ENCODE data around the gene CHMP2A.

Gene CHMP2A

GRCh38 chr19:58548859-58549663 is 5.8 kb downstream of the CHMP2A start:
- no peaks in the 10 kb centered on the region for H3K27me3 ChIP-seq (ENCODE audit: insufficient read depth, poor library complexity, severe bottlenecking)
- H3K27ac ChIP-seq (replicated peaks): no peak overlapping the region
- DNase-seq (ENCODE audit: low read depth in 1 of 2, low spot score in 1 of 2): no peak
- H3K4me3 ChIP-seq (replicated peaks; ENCODE audit: insufficient read depth, low read length): no peak overlapping the region
- TF ChIP-seq SPI1 (IDR thresholded peaks at IDR 0.05; ENCODE audit: borderline replicate concordance, low read depth) (no peak), GABPA (IDR thresholded peaks at IDR 0.05; ENCODE audit: low read depth) (no peak), POLR2AphosphoS5 (IDR thresholded peaks at IDR 0.05; ENCODE audit: low read depth) (no peak), REST (IDR thresholded peaks at IDR 0.05; ENCODE audit: insufficient replicate concordance, low read depth) (no peak), CTCF (IDR thresholded peaks at IDR 0.05; ENCODE audit: insufficient read depth, low read length) (no peak)

GRCh38 chr19:58547323-58548312 is 7.3 kb downstream of the CHMP2A start:
- Histone ChIP-seq H3K4me3 (replicated peaks; ENCODE audit: insufficient read depth, low read length) (peak overlapping the region; percentile 2; the same call in 1 of the 2 replicates), H3K27ac (replicated peaks) (no peak overlapping the region), H3K27me3 (ENCODE audit: insufficient read depth, poor library complexity, severe bottlenecking) (no peaks in the 10 kb centered on the region)
- TF ChIP-seq POLR2AphosphoS5 (IDR thresholded peaks at IDR 0.05; ENCODE audit: low read depth) (no peak; the same call in 1 of the 2 replicates), CTCF (IDR thresholded peaks at IDR 0.05; ENCODE audit: insufficient read depth, low read length) (no peak), SPI1 (IDR thresholded peaks at IDR 0.05; ENCODE audit: borderline replicate concordance, low read depth) (no peak), REST (IDR thresholded peaks at IDR 0.05; ENCODE audit: insufficient replicate concordance, low read depth) (no peak), GABPA (IDR thresholded peaks at IDR 0.05; ENCODE audit: low read depth) (no peak)
- DNase-seq (ENCODE audit: low read depth in 1 of 2, low spot score in 1 of 2): no peak

- no peaks in the 10 kb centered on the region for H3K27me3 ChIP-seq (ENCODE audit: insufficient read depth, poor library complexity, severe bottlenecking)
- TF ChIP-seq REST (IDR thresholded peaks at IDR 0.05; ENCODE audit: insufficient replicate concordance, low read depth) (no peak), CTCF (IDR thresholded peaks at IDR 0.05; ENCODE audit: insufficient read depth, low read length) (no peak), SPI1 (IDR thresholded peaks at IDR 0.05; ENCODE audit: borderline replicate concordance, low read depth) (no peak), POLR2AphosphoS5 (IDR thresholded peaks at IDR 0.05; ENCODE audit: low read depth) (no peak; the same call in 1 of the 2 replicates)
- peak overlapping the region; percentile 99 for H3K4me3 ChIP-seq (replicated peaks; ENCODE audit: insufficient read depth, low read length)
- 0 out of 2 replicates have a peak overlapping the region, but pooled peaks have one; percentile 15 for H3K27ac ChIP-seq (replicated peaks)
- DNase-seq (ENCODE audit: low read depth in 1 of 2, low spot score in 1 of 2): no peak
Observed at GRCh38 chr19:58546019-58546530, 8.8 kb downstream of the CHMP2A start.
